Fibroblast of mammary gland (primary cell): ENCODE results near the gene ALOX5AP.
A peak's percentile ranks its signal among the peaks of the same experiment; 100 is the strongest.

Experiments
- DNase-seq: peaks from one replicate; pipeline ENCODE4 v3.0.0-alpha.2; 2010; ENCODE audit warnings: low read depth
- H3K4me3 ChIP-seq: 2 replicates; pipeline ENCODE4 v1.5.1; 2011; ENCODE audit warnings: low read depth, mild to moderate bottlenecking, low read length, moderate library complexity; ENCODE audit not compliant: control insufficient read depth
- CTCF ChIP-seq: conservative IDR thresholded peaks from 2 replicates; pipeline ENCODE4 v1.5.1; 2011; ENCODE audit warnings: low read depth, low read length, inconsistent platforms; ENCODE audit not compliant: control insufficient read depth, insufficient read depth

The ALOX5AP gene

DNA sequence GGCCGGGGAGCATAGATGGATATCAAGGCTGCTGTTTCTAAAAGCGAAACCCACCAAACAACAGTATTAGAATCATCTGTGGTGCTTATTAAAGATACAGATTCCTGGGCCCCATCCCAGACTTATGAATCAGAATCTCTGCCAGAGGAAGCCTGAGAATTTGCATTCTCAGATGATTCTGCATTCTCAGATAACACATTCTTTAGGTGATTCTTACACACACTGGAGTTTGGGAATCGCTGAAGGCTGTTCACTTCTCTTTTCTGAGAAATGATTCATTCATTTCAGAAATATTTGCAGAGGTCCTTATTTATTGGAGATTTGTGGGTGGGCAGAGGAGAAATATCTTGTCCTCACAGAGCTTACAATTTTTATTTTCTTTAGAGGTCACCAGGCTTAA lies 24.4 kb downstream of the ALOX5AP start:
- H3K4me3 ChIP-seq: no peak overlapping the region
- TF ChIP-seq CTCF: no peak
- no peak for DNase-seq

- no peak for TF ChIP-seq CTCF
Observed at GRCh38 chr13:30762643-30763042, 27.3 kb downstream of the ALOX5AP start.

GRCh38 chr13:30763786-30764413 lies 28.6 kb downstream of the ALOX5AP start:
- H3K4me3 ChIP-seq: no peak overlapping the region
- peak; percentile 34 for DNase-seq
- no peak for TF ChIP-seq CTCF

More at GRCh38 chr13:30762643-30763042, 27.3 kb downstream of the ALOX5AP start:
- no peak overlapping the region for H3K4me3 ChIP-seq
- peak; percentile 36 for DNase-seq

DNA sequence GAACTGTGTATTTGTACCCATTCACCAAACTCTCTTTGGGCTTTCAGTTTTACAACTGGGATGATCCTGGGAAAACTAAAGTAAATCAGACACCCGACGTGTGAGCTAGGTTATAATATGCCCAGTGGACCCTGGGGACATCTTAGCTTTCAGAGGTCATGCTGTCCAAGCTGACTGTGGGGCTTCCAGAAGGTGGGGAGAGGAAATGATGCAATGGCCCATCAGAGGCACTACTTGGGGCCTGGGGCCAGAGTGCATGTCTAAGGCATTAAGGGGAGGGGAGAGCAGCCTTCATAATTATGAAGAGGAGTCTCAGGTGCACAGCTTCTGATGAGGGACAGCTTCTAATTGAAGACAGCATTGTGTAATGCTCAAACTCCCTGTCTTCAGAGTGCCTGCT lies 30.9 kb downstream of the ALOX5AP start:
- no peak overlapping the region for H3K4me3 ChIP-seq
- DNase-seq: no peak
- no peak for TF ChIP-seq CTCF

DNA sequence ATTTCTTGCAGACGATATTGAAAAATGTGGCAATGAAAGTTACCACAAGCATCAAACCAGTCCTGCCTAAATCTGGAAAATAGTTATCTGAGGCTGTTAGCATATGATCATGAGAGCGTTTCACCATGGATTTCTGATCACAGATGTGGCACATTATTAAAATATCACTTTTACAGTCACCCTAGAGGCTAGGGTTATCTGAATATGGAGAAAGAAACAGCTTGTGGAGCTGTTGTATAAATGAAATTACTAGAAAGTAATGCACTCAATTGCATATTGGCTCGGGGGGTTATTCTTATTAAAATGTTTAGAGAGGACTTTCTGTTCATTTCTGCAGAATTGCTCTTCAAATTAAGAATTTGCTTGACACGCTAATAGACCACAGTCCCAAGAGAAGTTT lies 35.6 kb downstream of the ALOX5AP start:
- H3K4me3 ChIP-seq: no peak overlapping the region
- no peak for TF ChIP-seq CTCF
- DNase-seq: no peak

DNA sequence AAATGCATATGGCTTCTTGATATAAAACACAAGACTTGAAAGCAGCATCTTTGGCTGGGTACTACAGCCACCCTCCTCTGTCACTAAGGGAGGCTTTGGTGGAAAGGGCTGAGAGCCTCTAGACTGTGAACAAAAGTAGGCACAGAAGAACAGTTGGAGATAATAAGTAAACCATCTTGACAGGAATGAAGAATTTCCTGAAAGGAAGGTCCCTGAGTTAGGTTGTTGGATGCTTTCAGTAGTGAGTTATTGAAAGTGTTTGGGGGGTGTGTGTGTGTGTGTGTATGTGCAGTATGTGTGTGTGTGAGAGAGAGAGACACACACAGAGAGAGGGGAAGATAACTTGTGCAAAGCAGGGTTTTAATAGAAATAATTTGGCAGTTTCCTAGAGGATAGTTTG lies 38.2 kb downstream of the ALOX5AP start:
- DNase-seq: no peak
- no peak overlapping the region for H3K4me3 ChIP-seq
- no peak for TF ChIP-seq CTCF

DNA sequence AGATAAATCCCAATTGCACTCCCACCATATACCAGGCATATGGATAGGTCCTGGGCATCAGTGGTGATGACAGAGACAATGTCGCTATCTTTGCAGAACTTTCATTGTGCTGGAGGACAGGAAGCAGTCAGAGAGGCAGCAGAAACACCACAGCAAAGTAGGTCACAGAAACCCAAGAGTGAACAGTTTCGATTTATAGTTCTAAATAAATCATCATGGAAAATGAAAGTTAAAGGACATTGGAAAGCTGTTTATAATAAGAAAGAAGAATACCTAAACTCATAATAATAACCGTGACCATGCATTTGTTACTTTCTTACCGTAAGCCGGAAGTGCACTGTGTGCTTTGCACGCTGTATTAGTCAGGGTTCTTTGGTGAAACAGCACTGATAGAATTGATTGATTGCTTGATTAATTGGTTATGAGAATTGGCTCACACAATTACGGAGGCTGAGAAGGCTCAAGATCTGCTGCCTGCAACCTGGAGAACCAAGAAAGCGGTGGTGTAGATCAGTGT lies 38.9 kb downstream of the ALOX5AP start:
- no peak overlapping the region for H3K4me3 ChIP-seq
- DNase-seq: no peak
- TF ChIP-seq CTCF: no peak
